Hepatic stellate cell (primary cell): ENCODE data around the gene NUDT10.
"Not testable (repeated sequence)": the region's sequence is repeated elsewhere in the genome, so short reads cannot be mapped to it uniquely, and the experiment has no call there.

Experiments
- DNase-seq: peaks from one replicate; pipeline ENCODE4 v3.0.0; 2011; ENCODE audit warnings: low spot score

NUDT10 gene

GRCh38 chrX:51332188-51332942 lies at the start of gene NUDT10:
Gene NUDT10, plus strand, starts transcription at chrX:51332822. Its CDS starts 144 bp downstream, at chrX:51332966.
- DNase-seq = no peak

- DNase-seq = no peak
Measured at GRCh38 chrX:51292421-51292820, 40.2 kb upstream of the NUDT10 start.

GRCh38 chrX:51296138-51296537 lies 36.5 kb upstream of the NUDT10 start:
- no peak for DNase-seq

GRCh38 chrX:51316271-51316670 lies 16.4 kb upstream of the NUDT10 start:
- no peak for DNase-seq

- not testable (repeated sequence) for DNase-seq
Measured at GRCh38 chrX:51332943-51333785, 542 bp downstream of the NUDT10 start.

GRCh38 chrX:51334276-51334675 lies 1.7 kb downstream of the NUDT10 start:
- no peak for DNase-seq

- DNase-seq = peak; percentile 38
Measured at GRCh38 chrX:51336584-51336983, 4.0 kb downstream of the NUDT10 start.

- DNase-seq = no peak
Measured at GRCh38 chrX:51361251-51361650, 28.6 kb downstream of the NUDT10 start.

GRCh38 chrX:51376672-51377071 lies 44.0 kb downstream of the NUDT10 start:
- DNase-seq = no peak
